Body of pancreas (tissue), 4 donors: ENCODE measurements around the gene LMO1.

Experiments used
- CTCF ChIP-seq, 7 experiments: fragments of 450-650 bp in 4 of 7; fragments of 200-600 bp in 3 of 7; sonication (generic) in 3 of 7; IDR thresholded peaks; one replicate each; pipeline ENCODE4 v1.5.1; 2016 to 2019; ENCODE audit warnings: antibody characterized with exemption in 7 of 7
- POLR2A ChIP-seq, 3 donors: fragments of 450-650 bp; IDR thresholded peaks; one replicate each; pipeline ENCODE4 v1.6.1; 2016; ENCODE audit warnings: antibody characterized with exemption in 3 of 3, mild to moderate bottlenecking in 2 of 3

DNA sequence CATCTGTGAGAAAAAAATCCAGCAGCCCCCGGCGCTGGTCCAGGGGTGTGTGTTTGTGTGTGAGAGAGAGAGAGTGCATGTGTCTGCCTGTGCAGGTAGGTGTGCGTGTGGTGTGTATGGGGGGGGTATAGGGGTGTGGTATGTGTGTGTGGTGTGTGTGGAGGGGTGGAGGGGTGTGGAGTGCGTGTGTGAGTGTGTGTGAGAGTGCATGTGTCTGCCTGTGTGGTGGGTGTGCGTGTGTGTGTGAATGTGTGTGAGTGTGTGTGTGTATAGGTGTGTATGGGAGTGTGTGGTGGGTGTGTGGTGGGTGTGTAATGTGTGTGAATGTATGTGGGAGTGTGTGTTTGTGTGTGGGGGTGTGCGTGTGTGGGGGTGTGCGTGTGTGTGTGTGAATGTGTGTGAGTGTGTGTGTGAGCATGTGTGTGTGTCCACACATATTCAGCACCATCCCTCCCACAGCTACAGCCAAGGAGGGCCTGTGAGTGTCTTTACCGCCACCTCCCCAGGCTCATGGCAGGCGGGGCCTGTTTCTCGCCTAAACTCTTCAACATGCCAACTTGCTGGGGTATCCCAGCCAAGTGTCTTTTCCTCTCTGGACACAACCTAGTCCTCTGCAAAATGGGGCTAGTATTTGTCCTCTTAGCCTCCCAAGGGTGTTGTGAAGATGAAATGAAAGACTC is 11.9 kb downstream of the LMO1 start:
- TF ChIP-seq POLR2A (IDR thresholded peaks at IDR 0.05) = no peak
- no peak for TF ChIP-seq CTCF (IDR thresholded peaks at IDR 0.05)
